ENCODE data around the gene GRIA4. TPM values are rescaled to one million over a fixed set of nuclear protein-coding genes. Genes with fewer than 3 reads are reported as not detected.

The GRIA4 gene
- polyA plus RNA-seq, 3 donors = not detected

- H3K36me3 ChIP-seq (replicated peaks in 1 of 2; ENCODE audit: control insufficient read depth in 1 of 2, insufficient read depth in 2 of 2, low read length in 2 of 2) = no peaks in the 10 kb centered on the region
- H3K4me3 ChIP-seq (replicated peaks in 1 of 3; ENCODE audit: low read depth in 2 of 3, low read length in 3 of 3) = no peak overlapping the region
- no peak overlapping the region for H3K27ac ChIP-seq (ENCODE audit: low read depth in 1 of 2, low read length in 2 of 2)
- no peak overlapping the region for H2AFZ ChIP-seq (ENCODE audit: insufficient read depth, low read depth, low read length, poor library complexity, severe bottlenecking)
- no peaks in the 10 kb centered on the region for H3K79me2 ChIP-seq (ENCODE audit: insufficient read depth, low read length)
- DNase-seq = no peak
- no peaks in the 10 kb centered on the region for H3K36me3 Mint-ChIP-seq
- peaks cover 0 to 3% of the 10 kb centered on the region in 2 donors for H3K9me3 ChIP-seq (replicated peaks in 1 of 2; ENCODE audit: control insufficient read depth in 1 of 2, insufficient read depth in 1 of 2, low read length in 2 of 2)
- no peak for TF ChIP-seq CTCF (IDR thresholded peaks at IDR 0.05)
- no peak overlapping the region for H3K4me3 Mint-ChIP-seq
- H3K4me1 ChIP-seq (ENCODE audit: control insufficient read depth in 1 of 2, insufficient read depth in 2 of 2, low read length in 2 of 2) = no peaks in the 10 kb centered on the region
- no peak overlapping the region for H3K27ac Mint-ChIP-seq
- no peaks in the 10 kb centered on the region for H3K27me3 Mint-ChIP-seq (ENCODE audit: low read depth in 3 of 3)
- H3K4me1 Mint-ChIP-seq = no peaks in the 10 kb centered on the region
- no peak overlapping the region for H3K4me2 ChIP-seq (replicated peaks; ENCODE audit: extremely low read depth, low read length, poor library complexity, severe bottlenecking)
- no peaks in the 10 kb centered on the region for H3K27me3 ChIP-seq (ENCODE audit: control insufficient read depth in 2 of 2, insufficient read depth in 2 of 2, low read length in 2 of 2)
- H3K9me3 Mint-ChIP-seq = peaks cover 0 to 7% (median 2%) of the 10 kb centered on the region in 7 donors
- no peaks in the 10 kb centered on the region for H4K20me1 ChIP-seq (ENCODE audit: insufficient read depth, low read length)
- no peak overlapping the region for H3K9ac ChIP-seq (ENCODE audit: insufficient read depth, low read length, poor library complexity, severe bottlenecking)
- no CpG with 5 or more reads among the region's 2 CpGs for WGBS (ENCODE audit: insufficient coverage)
- intact Hi-C loops (cut with micrococcal nuclease) = no loop called here
Measured at GRCh38 chr11:105689631-105690030, 79.8 kb downstream of the GRIA4 start.

- no peaks in the 10 kb centered on the region for H3K36me3 Mint-ChIP-seq
- H3K4me3 Mint-ChIP-seq = no peak overlapping the region
- no peak for TF ChIP-seq CTCF (IDR thresholded peaks at IDR 0.05)
- peaks cover 0 to 3% of the 10 kb centered on the region in 2 donors for H3K9me3 ChIP-seq (replicated peaks in 1 of 2; ENCODE audit: control insufficient read depth in 1 of 2, insufficient read depth in 1 of 2, low read length in 2 of 2)
- no peak for DNase-seq
- intact Hi-C loops (cut with micrococcal nuclease) = no loop called here
- no peaks in the 10 kb centered on the region for H3K36me3 ChIP-seq (replicated peaks in 1 of 2; ENCODE audit: control insufficient read depth in 1 of 2, insufficient read depth in 2 of 2, low read length in 2 of 2)
- no peak overlapping the region for H3K27ac ChIP-seq (ENCODE audit: low read depth in 1 of 2, low read length in 2 of 2)
- no peaks in the 10 kb centered on the region for H3K4me1 ChIP-seq (ENCODE audit: control insufficient read depth in 1 of 2, insufficient read depth in 2 of 2, low read length in 2 of 2)
- no peaks in the 10 kb centered on the region for H3K4me1 Mint-ChIP-seq
- H4K20me1 ChIP-seq (ENCODE audit: insufficient read depth, low read length) = no peaks in the 10 kb centered on the region
- H2AFZ ChIP-seq (ENCODE audit: insufficient read depth, low read depth, low read length, poor library complexity, severe bottlenecking) = no peak overlapping the region
- no peak overlapping the region for H3K27ac Mint-ChIP-seq
- no peaks in the 10 kb centered on the region for H3K79me2 ChIP-seq (ENCODE audit: insufficient read depth, low read length)
- no peaks in the 10 kb centered on the region for H3K27me3 ChIP-seq (ENCODE audit: control insufficient read depth in 2 of 2, insufficient read depth in 2 of 2, low read length in 2 of 2)
- no CpG with 5 or more reads among the region's 1 CpG for WGBS (ENCODE audit: insufficient coverage)
- H3K4me3 ChIP-seq (replicated peaks in 1 of 3; ENCODE audit: low read depth in 2 of 3, low read length in 3 of 3) = no peak overlapping the region
- no peak overlapping the region for H3K9ac ChIP-seq (ENCODE audit: insufficient read depth, low read length, poor library complexity, severe bottlenecking)
- no peak overlapping the region for H3K4me2 ChIP-seq (replicated peaks; ENCODE audit: extremely low read depth, low read length, poor library complexity, severe bottlenecking)
- peaks cover 0 to 9% (median 2%) of the 10 kb centered on the region in 7 donors for H3K9me3 Mint-ChIP-seq
- H3K27me3 Mint-ChIP-seq (ENCODE audit: low read depth in 3 of 3) = no peaks in the 10 kb centered on the region
Measured at GRCh38 chr11:105690467-105690866, 80.6 kb downstream of the GRIA4 start.
